ENCODE data around the gene TSC22D1.

GRCh38 chr13:44397766-44398223, 178.3 kb downstream of the TSC22D1 start:
- TF ChIP-seq CTCF (IDR thresholded peaks at IDR 0.05) (no peak), POLR2A (IDR thresholded peaks at IDR 0.05) (no peak)

All from transverse colon (tissue), 3 donors.